DND-41 (cell line): ENCODE data around the gene ADI1.

Experiments used
- ATAC-seq: fragments of 200-7000 bp; cut with Tn5 transposase; 3 replicates; pipeline ENCODE4 v1.9.1; 2021; ENCODE audit warnings: low read depth; ENCODE audit not compliant: insufficient read depth
- DNase-seq: peaks from one replicate; pipeline ENCODE4 v3.0.0-alpha.2; 2020
- H2AFZ ChIP-seq: 2 replicates; pipeline ENCODE4 v1.6.0; 2012; ENCODE audit warnings: low read depth, low read length
- H3K27ac ChIP-seq: 2 replicates; pipeline ENCODE4 v1.5.1; 2012; ENCODE audit warnings: low read length, inconsistent platforms
- H3K27me3 ChIP-seq: fragments of 200-600 bp; sonication (generic); 2 replicates; pipeline ENCODE4 v1.6.0; 2012; ENCODE audit warnings: low read length, mild to moderate bottlenecking, inconsistent platforms; ENCODE audit not compliant: insufficient read depth, poor library complexity
- H3K36me3 ChIP-seq: 2 replicates; pipeline ENCODE4 v1.5.1; 2012; ENCODE audit warnings: low read length, inconsistent platforms; ENCODE audit not compliant: insufficient read depth
- H3K4me1 ChIP-seq: 2 replicates; pipeline ENCODE4 v1.5.1; 2012; ENCODE audit warnings: mild to moderate bottlenecking, low read length; ENCODE audit not compliant: insufficient read depth
- H3K4me2 ChIP-seq: 2 replicates; pipeline ENCODE4 v1.6.0; 2012; ENCODE audit warnings: mild to moderate bottlenecking, moderate library complexity, low read length, inconsistent platforms; ENCODE audit not compliant: insufficient read depth
- H3K4me3 ChIP-seq, 2 experiments: fragments of 200-600 bp in 1 of 2; shearing (Covaris generic) in 1 of 2; 2 replicates each; pipeline ENCODE4 v1.5.1; 2012 to 2016; ENCODE audit warnings: inconsistent platforms in 2 of 2, low read length in 2 of 2, mild to moderate bottlenecking in 2 of 2, low read depth in 1 of 2, moderate library complexity in 1 of 2
- H3K79me2 ChIP-seq: 2 replicates; pipeline ENCODE4 v1.6.0; 2012; ENCODE audit warnings: low read length, inconsistent platforms; ENCODE audit not compliant: insufficient read depth
- H3K9ac ChIP-seq: 2 replicates; pipeline ENCODE4 v1.6.0; 2012; ENCODE audit warnings: low read depth, mild to moderate bottlenecking, inconsistent platforms, low read length, moderate library complexity
- H3K9me3 ChIP-seq: 2 replicates; pipeline ENCODE4 v1.5.1; 2012; ENCODE audit warnings: low read length, moderate library complexity, mild to moderate bottlenecking, inconsistent platforms; ENCODE audit not compliant: insufficient read depth, severe bottlenecking
- H4K20me1 ChIP-seq: 2 replicates; pipeline ENCODE4 v1.6.0; 2012; ENCODE audit warnings: low read length; ENCODE audit not compliant: insufficient read depth
- EZH2 ChIP-seq: IDR thresholded peaks from 3 replicates; pipeline ENCODE4 v1.6.1; 2012; ENCODE audit warnings: borderline replicate concordance, low read depth, mild to moderate bottlenecking, moderate library complexity, low read length, inconsistent platforms; ENCODE audit not compliant: severe bottlenecking
- TF ChIP-seq, protein P1 (sequence below): IDR thresholded peaks from 2 replicates; pipeline ENCODE4 v1.5.1; 2012; ENCODE audit warnings: borderline replicate concordance, low read length, moderate library complexity, mild to moderate bottlenecking; ENCODE audit not compliant: poor library complexity, severe bottlenecking; ENCODE audit errors: extremely low read depth

ADI1 gene

DNA sequence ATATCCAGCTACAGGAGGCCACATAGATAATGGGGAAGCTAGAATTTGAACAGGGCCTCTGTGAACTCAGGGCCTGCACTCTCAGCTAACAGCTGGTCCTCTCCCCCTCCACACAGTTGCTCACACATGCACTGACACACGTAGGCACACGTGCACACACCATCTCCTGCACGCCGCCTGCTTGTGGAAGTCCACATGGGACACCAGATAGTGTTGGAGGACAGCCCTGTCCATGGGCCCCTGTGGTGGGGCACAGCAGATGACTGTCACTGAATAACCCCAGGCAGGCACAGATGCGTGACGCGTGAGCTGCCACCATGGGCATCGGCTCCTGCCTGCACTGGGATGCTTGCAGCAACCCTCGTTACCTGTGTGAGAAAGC is 52.9 kb downstream of the ADI1 start:
- no peaks in the 10 kb centered on the region for H3K9me3 ChIP-seq
- H3K4me2 ChIP-seq, result no peak overlapping the region
- ATAC-seq, result no peak
- H3K79me2 ChIP-seq, result no peaks in the 10 kb centered on the region
- TF ChIP-seq, protein P1, sequence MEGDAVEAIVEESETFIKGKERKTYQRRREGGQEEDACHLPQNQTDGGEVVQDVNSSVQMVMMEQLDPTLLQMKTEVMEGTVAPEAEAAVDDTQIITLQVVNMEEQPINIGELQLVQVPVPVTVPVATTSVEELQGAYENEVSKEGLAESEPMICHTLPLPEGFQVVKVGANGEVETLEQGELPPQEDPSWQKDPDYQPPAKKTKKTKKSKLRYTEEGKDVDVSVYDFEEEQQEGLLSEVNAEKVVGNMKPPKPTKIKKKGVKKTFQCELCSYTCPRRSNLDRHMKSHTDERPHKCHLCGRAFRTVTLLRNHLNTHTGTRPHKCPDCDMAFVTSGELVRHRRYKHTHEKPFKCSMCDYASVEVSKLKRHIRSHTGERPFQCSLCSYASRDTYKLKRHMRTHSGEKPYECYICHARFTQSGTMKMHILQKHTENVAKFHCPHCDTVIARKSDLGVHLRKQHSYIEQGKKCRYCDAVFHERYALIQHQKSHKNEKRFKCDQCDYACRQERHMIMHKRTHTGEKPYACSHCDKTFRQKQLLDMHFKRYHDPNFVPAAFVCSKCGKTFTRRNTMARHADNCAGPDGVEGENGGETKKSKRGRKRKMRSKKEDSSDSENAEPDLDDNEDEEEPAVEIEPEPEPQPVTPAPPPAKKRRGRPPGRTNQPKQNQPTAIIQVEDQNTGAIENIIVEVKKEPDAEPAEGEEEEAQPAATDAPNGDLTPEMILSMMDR, result no peak
- TF ChIP-seq EZH2, result no peak
- no peak overlapping the region for H3K9ac ChIP-seq
- no peak for DNase-seq
- no peak overlapping the region for H2AFZ ChIP-seq
- H3K4me1 ChIP-seq, result no peaks in the 10 kb centered on the region
- H3K27ac ChIP-seq, result no peak overlapping the region
- no peaks in the 10 kb centered on the region; the same call in 1 of the 2 replicates for H4K20me1 ChIP-seq
- H3K27me3 ChIP-seq, result no peaks in the 10 kb centered on the region
- H3K36me3 ChIP-seq, result peaks cover 75% of the 10 kb centered on the region
- no peak overlapping the region for H3K4me3 ChIP-seq

DNA sequence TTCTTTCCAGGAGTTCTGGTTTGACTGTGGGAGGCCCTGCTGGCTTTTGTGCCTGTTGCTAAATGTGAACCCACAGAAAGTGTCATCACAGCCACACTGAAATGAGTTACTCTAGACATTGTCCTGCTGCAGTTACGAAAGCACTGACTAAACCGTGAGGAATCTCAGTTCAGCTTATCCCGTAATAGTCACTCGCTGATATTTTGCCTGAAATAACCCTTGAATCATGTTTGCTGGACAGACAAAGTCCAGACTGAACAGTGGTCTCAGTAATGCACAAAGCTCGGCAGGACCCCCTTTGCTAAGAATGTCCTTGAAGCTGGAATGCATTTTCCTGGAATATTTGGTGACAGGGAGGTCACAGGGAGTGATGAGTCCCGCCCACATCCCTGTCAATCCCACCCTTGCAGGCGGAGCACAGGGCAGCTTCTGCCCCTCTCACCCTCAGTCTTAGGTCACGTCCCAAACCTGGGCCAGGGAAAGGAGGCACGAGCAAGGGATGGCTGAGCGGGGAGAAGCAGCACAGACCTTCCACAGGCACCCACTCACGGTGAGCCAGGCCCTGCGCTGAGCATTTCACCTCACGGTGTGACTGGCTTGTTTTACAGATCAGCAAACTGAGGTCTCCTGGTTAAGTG is 53.4 kb downstream of the ADI1 start:
- H3K27me3 ChIP-seq, result no peaks in the 10 kb centered on the region
- no peaks in the 10 kb centered on the region; the same call in 1 of the 2 replicates for H4K20me1 ChIP-seq
- no peak overlapping the region for H3K9ac ChIP-seq
- no peak overlapping the region for H3K4me3 ChIP-seq
- H2AFZ ChIP-seq, result no peak overlapping the region
- H3K4me2 ChIP-seq, result no peak overlapping the region
- no peaks in the 10 kb centered on the region for H3K4me1 ChIP-seq
- no peak for TF ChIP-seq EZH2
- ATAC-seq (no peak), DNase-seq (no peak)
- H3K79me2 ChIP-seq, result no peaks in the 10 kb centered on the region
- no peaks in the 10 kb centered on the region for H3K9me3 ChIP-seq
- no peak overlapping the region for H3K27ac ChIP-seq
- peaks cover 73% of the 10 kb centered on the region for H3K36me3 ChIP-seq

DNA sequence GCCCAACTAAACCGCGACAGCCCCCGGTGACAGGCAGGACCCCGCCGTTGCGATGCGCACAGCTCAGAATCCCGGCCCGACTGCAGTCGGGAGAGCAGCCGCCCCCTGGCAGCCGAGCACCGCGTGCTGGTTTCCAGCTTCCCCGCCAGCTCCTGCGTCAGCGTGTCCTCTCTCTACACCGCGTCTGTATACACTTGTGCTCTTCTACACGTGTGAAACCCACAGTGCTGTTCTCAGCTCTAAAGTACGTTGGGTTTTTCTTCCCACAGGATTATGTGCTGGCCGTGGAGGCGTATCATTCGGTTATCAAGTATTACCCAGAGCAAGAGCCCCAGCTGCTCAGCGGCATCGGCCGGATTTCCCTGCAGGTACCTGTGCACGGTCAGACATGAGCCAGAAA is 54.0 kb downstream of the ADI1 start:
- Histone ChIP-seq H3K27me3 (no peaks in the 10 kb centered on the region), H3K4me3 (no peak overlapping the region), H3K9ac (no peak overlapping the region), H4K20me1 (no peaks in the 10 kb centered on the region; the same call in 1 of the 2 replicates), H3K27ac (no peak overlapping the region), H3K36me3 (peaks cover 72% of the 10 kb centered on the region), H3K79me2 (no peaks in the 10 kb centered on the region), H2AFZ (no peak overlapping the region), H3K4me2 (no peak overlapping the region), H3K4me1 (no peaks in the 10 kb centered on the region), H3K9me3 (no peaks in the 10 kb centered on the region)
- DNase-seq (no peak), ATAC-seq (no peak)
- no peak for TF ChIP-seq EZH2
- TF ChIP-seq, protein P1, result no peak

DNA sequence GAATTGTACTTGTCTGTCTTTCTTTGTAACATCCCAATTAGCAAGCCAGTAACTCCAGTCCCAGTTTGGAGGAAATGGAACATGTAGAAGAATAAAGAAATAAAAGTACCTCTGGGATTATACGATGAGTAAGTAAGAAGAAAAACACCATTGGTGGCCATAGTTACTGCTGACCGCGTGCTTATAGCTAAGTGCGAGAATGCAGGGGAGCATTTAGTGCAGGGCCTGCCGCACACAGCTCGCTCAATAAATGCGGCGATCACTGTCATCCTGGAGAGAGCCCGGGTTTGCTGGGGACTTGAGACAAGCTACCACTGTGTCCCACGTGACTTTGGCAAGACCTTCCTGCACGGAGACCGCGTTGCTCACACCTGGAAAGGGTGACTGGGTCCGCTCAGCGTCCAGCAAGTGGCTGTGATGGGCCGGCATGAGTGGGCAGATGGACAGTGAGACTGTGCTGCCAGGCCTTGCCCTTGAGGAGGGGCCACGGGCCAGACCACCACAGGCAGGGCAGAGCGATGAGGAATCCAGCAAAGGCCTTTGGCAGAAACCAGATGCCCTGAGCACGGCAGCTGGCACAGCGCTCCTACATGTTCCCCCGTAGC is 54.8 kb downstream of the ADI1 start:
- Histone ChIP-seq H3K4me3 (no peak overlapping the region), H4K20me1 (no peaks in the 10 kb centered on the region; the same call in 1 of the 2 replicates), H3K9ac (no peak overlapping the region), H3K36me3 (peaks cover 65% of the 10 kb centered on the region), H3K9me3 (no peaks in the 10 kb centered on the region), H3K79me2 (no peaks in the 10 kb centered on the region), H3K27me3 (no peaks in the 10 kb centered on the region), H2AFZ (no peak overlapping the region), H3K27ac (no peak overlapping the region), H3K4me2 (no peak overlapping the region), H3K4me1 (no peaks in the 10 kb centered on the region)
- TF ChIP-seq, protein P1, result no peak
- TF ChIP-seq EZH2, result no peak
- no peak for DNase-seq
- ATAC-seq, result no peak
